ENCODE data around the gene TMEM212.

DNA sequence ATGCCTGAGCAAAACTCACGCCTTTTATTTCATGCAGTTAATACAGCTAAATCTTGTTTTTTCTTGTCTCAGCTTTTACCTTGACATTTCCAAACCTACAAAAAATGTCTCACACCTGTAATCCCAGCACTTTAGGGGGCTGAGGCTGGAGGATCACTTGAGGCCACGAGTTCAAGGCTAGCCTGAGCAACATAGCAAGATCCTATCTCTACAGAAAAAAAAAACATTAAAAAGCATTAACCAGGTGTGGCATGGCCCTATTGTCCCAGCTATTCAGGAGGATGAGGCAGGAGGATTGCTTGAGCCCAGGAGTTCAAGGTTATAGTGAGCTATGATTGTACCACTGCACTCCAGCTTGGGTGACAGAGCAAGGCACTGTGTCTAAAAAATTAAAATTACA, 3.9 kb upstream of the TMEM212 start:
- TF ChIP-seq CTCF (conservative IDR thresholded peaks at IDR 0.05) (no peak), EZH2 (IDR thresholded peaks at IDR 0.05; ENCODE audit: low read depth) (no peak)

Data from PC-9 (cell line).